ENCODE results near the gene SNX13.
A peak's percentile ranks its signal among the peaks of the same experiment; 100 is the strongest.

SNX13 gene

GRCh38 chr7:17870406-17870805, 69.9 kb downstream of the SNX13 start:
- Histone ChIP-seq H3K18ac (ENCODE audit: low read length) (no peak overlapping the region), H2BK12ac (ENCODE audit: low read length) (no peak overlapping the region), H3K36me3 (ENCODE audit: control insufficient read depth in 1 of 2, insufficient read depth in 2 of 2, low read length in 2 of 2) (peaks cover 2 to 5% of the 10 kb centered on the region in 2 experiments), H2BK120ac (ENCODE audit: insufficient read depth, low read length, poor library complexity) (no peak overlapping the region), H3K4me1 (ENCODE audit: control insufficient read depth in 1 of 2, insufficient read depth in 2 of 2, low read length in 2 of 2) (no peaks in the 10 kb centered on the region), H3K14ac (ENCODE audit: low read length) (no peak overlapping the region), H3K23ac (ENCODE audit: low read length) (no peak overlapping the region), H4K12ac (ENCODE audit: low read depth, low read length) (no peak overlapping the region), H4K8ac (ENCODE audit: low read depth, low read length) (no peak overlapping the region), H2BK5ac (ENCODE audit: low read depth, low read length, poor library complexity) (no peak overlapping the region), H3K79me2 (ENCODE audit: control insufficient read depth, insufficient read depth, low read length, poor library complexity) (no peaks in the 10 kb centered on the region), H3K9ac (ENCODE audit: low read length) (no peak overlapping the region), H3K27ac (ENCODE audit: low read depth, low read length) (no peak overlapping the region), H2AK5ac (ENCODE audit: low read length) (no peak overlapping the region), H3K4me3 (ENCODE audit: low read depth, low read length) (no peak overlapping the region), H3K79me1 (ENCODE audit: low read length) (no peaks in the 10 kb centered on the region), H3K4ac (ENCODE audit: low read depth, low read length) (no peak overlapping the region), H3K27me3 (ENCODE audit: insufficient read depth, low read length) (no peaks in the 10 kb centered on the region), H3K9me3 (ENCODE audit: insufficient read depth, low read depth, low read length) (no peaks in the 10 kb centered on the region), H2AFZ (ENCODE audit: insufficient read depth, low read length, poor library complexity) (no peak overlapping the region), H3K4me2 (ENCODE audit: low read length) (no peak overlapping the region), H4K91ac (ENCODE audit: low read depth, low read length) (no peak overlapping the region)
- DNase-seq, result no peak
- no CpG with 5 or more reads among the region's 2 CpGs for WGBS (ENCODE audit: extremely low coverage, insufficient coverage, insufficient read length)

DNA sequence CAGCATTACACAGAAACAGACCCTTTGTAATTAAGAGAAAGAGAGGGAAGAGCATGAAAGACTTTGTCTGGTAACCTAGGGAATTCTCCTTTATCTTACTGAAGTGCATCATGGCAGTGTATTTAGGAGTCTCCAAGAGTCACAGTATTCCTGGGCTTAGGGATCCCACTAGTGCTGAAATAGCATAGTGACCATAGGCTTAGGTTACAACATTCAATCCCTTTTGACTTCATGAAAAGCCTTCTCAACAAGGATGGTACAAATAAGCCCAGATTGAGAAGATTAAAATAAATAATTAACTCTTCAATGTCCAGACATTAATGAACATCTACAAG, 76.5 kb downstream of the SNX13 start:
- Histone ChIP-seq H3K27ac (ENCODE audit: low read depth, low read length) (no peak overlapping the region), H2AK5ac (ENCODE audit: low read length) (no peak overlapping the region), H3K9me3 (ENCODE audit: insufficient read depth, low read depth, low read length) (no peaks in the 10 kb centered on the region), H2BK120ac (ENCODE audit: insufficient read depth, low read length, poor library complexity) (no peak overlapping the region), H3K27me3 (ENCODE audit: insufficient read depth, low read length) (no peaks in the 10 kb centered on the region), H4K91ac (ENCODE audit: low read depth, low read length) (no peak overlapping the region), H2BK12ac (ENCODE audit: low read length) (no peak overlapping the region), H3K79me1 (ENCODE audit: low read length) (no peaks in the 10 kb centered on the region), H4K8ac (ENCODE audit: low read depth, low read length) (no peak overlapping the region), H2AFZ (ENCODE audit: insufficient read depth, low read length, poor library complexity) (no peak overlapping the region), H4K12ac (ENCODE audit: low read depth, low read length) (no peak overlapping the region), H3K4me2 (ENCODE audit: low read length) (no peak overlapping the region), H3K36me3 (ENCODE audit: control insufficient read depth in 1 of 2, insufficient read depth in 2 of 2, low read length in 2 of 2) (peaks cover 0 to 9% of the 10 kb centered on the region in 2 experiments), H3K4me3 (ENCODE audit: low read depth, low read length) (no peak overlapping the region), H3K4ac (ENCODE audit: low read depth, low read length) (no peak overlapping the region), H2BK5ac (ENCODE audit: low read depth, low read length, poor library complexity) (no peak overlapping the region), H3K14ac (ENCODE audit: low read length) (no peak overlapping the region), H3K79me2 (ENCODE audit: control insufficient read depth, insufficient read depth, low read length, poor library complexity) (no peaks in the 10 kb centered on the region), H3K9ac (ENCODE audit: low read length) (no peak overlapping the region), H3K23ac (ENCODE audit: low read length) (no peak overlapping the region), H3K18ac (ENCODE audit: low read length) (no peak overlapping the region), H3K4me1 (ENCODE audit: control insufficient read depth in 1 of 2, insufficient read depth in 2 of 2, low read length in 2 of 2) (peaks cover 0 to 8% of the 10 kb centered on the region in 2 experiments)
- DNase-seq, result no peak

- no peak overlapping the region for H3K9ac ChIP-seq (ENCODE audit: low read length)
- H3K18ac ChIP-seq (ENCODE audit: low read length), result no peak overlapping the region
- H2AFZ ChIP-seq (ENCODE audit: insufficient read depth, low read length, poor library complexity), result no peak overlapping the region
- no peaks in the 10 kb centered on the region for H3K9me3 ChIP-seq (ENCODE audit: insufficient read depth, low read depth, low read length)
- H3K4me1 ChIP-seq (ENCODE audit: control insufficient read depth in 1 of 2, insufficient read depth in 2 of 2, low read length in 2 of 2), result peaks cover 0 to 8% of the 10 kb centered on the region in 2 experiments
- WGBS (ENCODE audit: extremely low coverage, insufficient coverage, insufficient read length), result no CpG with 5 or more reads among the region's 7 CpGs
- no peak overlapping the region for H3K27ac ChIP-seq (ENCODE audit: low read depth, low read length)
- no peaks in the 10 kb centered on the region for H3K27me3 ChIP-seq (ENCODE audit: insufficient read depth, low read length)
- H4K8ac ChIP-seq (ENCODE audit: low read depth, low read length), result no peak overlapping the region
- DNase-seq, result peak; percentile 44 to 70
- H3K4me2 ChIP-seq (ENCODE audit: low read length), result no peak overlapping the region
- no peak overlapping the region for H2BK5ac ChIP-seq (ENCODE audit: low read depth, low read length, poor library complexity)
- H3K79me1 ChIP-seq (ENCODE audit: low read length), result no peaks in the 10 kb centered on the region
- H3K14ac ChIP-seq (ENCODE audit: low read length), result no peak overlapping the region
- no peak overlapping the region for H4K12ac ChIP-seq (ENCODE audit: low read depth, low read length)
- no peak overlapping the region for H3K23ac ChIP-seq (ENCODE audit: low read length)
- no peak overlapping the region for H3K4ac ChIP-seq (ENCODE audit: low read depth, low read length)
- H4K91ac ChIP-seq (ENCODE audit: low read depth, low read length), result no peak overlapping the region
- H3K36me3 ChIP-seq (ENCODE audit: control insufficient read depth in 1 of 2, insufficient read depth in 2 of 2, low read length in 2 of 2), result peaks cover 0 to 9% of the 10 kb centered on the region in 2 experiments
- H2AK5ac ChIP-seq (ENCODE audit: low read length), result no peak overlapping the region
- no peaks in the 10 kb centered on the region for H3K79me2 ChIP-seq (ENCODE audit: control insufficient read depth, insufficient read depth, low read length, poor library complexity)
- no peak overlapping the region for H2BK12ac ChIP-seq (ENCODE audit: low read length)
- H2BK120ac ChIP-seq (ENCODE audit: insufficient read depth, low read length, poor library complexity), result no peak overlapping the region
- H3K4me3 ChIP-seq (ENCODE audit: low read depth, low read length), result no peak overlapping the region
These were observed 77.0 kb downstream of the SNX13 start for GRCh38 chr7:17863095-17863808.

DNA sequence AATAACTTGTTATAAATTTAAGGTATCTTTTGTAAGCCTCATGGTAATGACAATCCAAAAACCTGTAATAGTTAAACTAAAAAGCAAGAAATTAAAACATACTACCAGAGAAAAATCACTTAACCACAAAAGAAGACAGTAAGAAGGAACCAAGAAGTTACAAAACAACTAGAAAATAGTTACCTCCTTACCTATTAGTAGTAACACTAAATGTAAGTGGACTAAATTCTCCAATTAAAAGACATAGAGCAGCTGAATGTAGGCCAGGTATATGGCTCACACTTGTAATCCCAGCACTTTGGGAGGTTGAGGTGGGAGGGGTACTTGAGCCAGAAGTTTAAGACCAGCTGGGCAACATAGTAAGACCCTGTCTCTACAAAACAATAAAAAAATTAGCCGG, 84.0 kb downstream of the SNX13 start:
- H2BK5ac ChIP-seq (ENCODE audit: low read depth, low read length, poor library complexity), result no peak overlapping the region
- no peak overlapping the region for H3K18ac ChIP-seq (ENCODE audit: low read length)
- H3K4me1 ChIP-seq (ENCODE audit: control insufficient read depth in 1 of 2, insufficient read depth in 2 of 2, low read length in 2 of 2), result no peaks in the 10 kb centered on the region
- H3K79me1 ChIP-seq (ENCODE audit: low read length), result no peaks in the 10 kb centered on the region
- H3K79me2 ChIP-seq (ENCODE audit: control insufficient read depth, insufficient read depth, low read length, poor library complexity), result no peaks in the 10 kb centered on the region
- H3K14ac ChIP-seq (ENCODE audit: low read length), result no peak overlapping the region
- no peak overlapping the region for H4K12ac ChIP-seq (ENCODE audit: low read depth, low read length)
- no peak overlapping the region for H3K4ac ChIP-seq (ENCODE audit: low read depth, low read length)
- H2AK5ac ChIP-seq (ENCODE audit: low read length), result no peak overlapping the region
- no peak overlapping the region for H3K4me2 ChIP-seq (ENCODE audit: low read length)
- no peak overlapping the region for H3K27ac ChIP-seq (ENCODE audit: low read depth, low read length)
- H4K8ac ChIP-seq (ENCODE audit: low read depth, low read length), result no peak overlapping the region
- no peak overlapping the region for H2AFZ ChIP-seq (ENCODE audit: insufficient read depth, low read length, poor library complexity)
- peaks cover 1% of the 10 kb centered on the region for H3K9me3 ChIP-seq (ENCODE audit: insufficient read depth, low read depth, low read length)
- H3K36me3 ChIP-seq (ENCODE audit: control insufficient read depth in 1 of 2, insufficient read depth in 2 of 2, low read length in 2 of 2), result peaks cover 3 to 4% of the 10 kb centered on the region in 2 experiments
- H3K9ac ChIP-seq (ENCODE audit: low read length), result no peak overlapping the region
- WGBS (ENCODE audit: extremely low coverage, insufficient coverage, insufficient read length), result no CpG with 5 or more reads among the region's 1 CpG
- H4K91ac ChIP-seq (ENCODE audit: low read depth, low read length), result no peak overlapping the region
- H3K23ac ChIP-seq (ENCODE audit: low read length), result no peak overlapping the region
- no peaks in the 10 kb centered on the region for H3K27me3 ChIP-seq (ENCODE audit: insufficient read depth, low read length)
- no peak for DNase-seq
- no peak overlapping the region for H3K4me3 ChIP-seq (ENCODE audit: low read depth, low read length)
- H2BK120ac ChIP-seq (ENCODE audit: insufficient read depth, low read length, poor library complexity), result no peak overlapping the region
- no peak overlapping the region for H2BK12ac ChIP-seq (ENCODE audit: low read length)

All from trophoblast cell (in vitro differentiated cells and primary cell).